ACHN (cell line): Measurements from ENCODE around the gene GINS1.
"Not testable (repeated sequence)": the region's sequence is repeated elsewhere in the genome, so short reads cannot be mapped to it uniquely, and the experiment has no call there.

Experiments used
- DNase-seq: peaks from one replicate; pipeline ENCODE4 v3.0.0-alpha.2; 2015
- in situ Hi-C: cut with HindIII; loops from 2 replicates; pipeline ENCODE4 v1.10.0; 2017; ENCODE audit warnings: low sequenced_read_pairs, low pct_ligation_motif_present, low pct_unique_long_range_greater_than_20kb

GINS1 gene

DNA sequence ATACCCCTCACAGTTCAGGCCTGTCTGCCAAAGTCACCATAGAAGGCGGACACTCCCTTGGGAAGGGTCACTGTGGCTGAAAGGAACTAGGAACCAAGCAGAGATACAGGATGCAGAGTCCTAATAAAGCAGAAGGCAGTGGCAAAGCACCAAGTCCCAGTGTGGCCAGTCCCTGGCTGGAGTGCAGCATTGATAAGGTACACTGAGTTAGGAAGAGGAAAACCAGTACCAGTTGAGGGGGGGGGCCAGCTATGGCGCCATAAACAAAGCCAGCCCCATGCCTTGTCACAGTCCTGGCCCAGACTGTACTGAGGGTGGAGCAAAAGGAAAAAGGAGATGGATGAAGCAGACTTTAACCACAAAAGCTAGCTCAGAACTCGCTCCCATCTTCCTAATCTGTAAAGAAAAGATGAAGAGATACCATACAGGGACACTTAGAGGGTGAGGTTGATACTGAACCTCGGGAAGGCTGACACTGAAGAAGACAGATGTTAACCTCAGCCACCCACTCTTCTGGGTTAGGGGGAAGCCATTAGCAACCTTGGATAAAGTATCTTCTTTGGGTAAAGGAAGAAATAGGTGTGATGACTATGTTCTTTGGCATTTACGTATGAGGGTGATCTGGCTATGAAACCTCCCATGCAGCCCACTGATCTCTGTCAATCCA is 24.6 kb upstream of the GINS1 start:
- no peak for DNase-seq
- in situ Hi-C loops = no loop called here

DNA sequence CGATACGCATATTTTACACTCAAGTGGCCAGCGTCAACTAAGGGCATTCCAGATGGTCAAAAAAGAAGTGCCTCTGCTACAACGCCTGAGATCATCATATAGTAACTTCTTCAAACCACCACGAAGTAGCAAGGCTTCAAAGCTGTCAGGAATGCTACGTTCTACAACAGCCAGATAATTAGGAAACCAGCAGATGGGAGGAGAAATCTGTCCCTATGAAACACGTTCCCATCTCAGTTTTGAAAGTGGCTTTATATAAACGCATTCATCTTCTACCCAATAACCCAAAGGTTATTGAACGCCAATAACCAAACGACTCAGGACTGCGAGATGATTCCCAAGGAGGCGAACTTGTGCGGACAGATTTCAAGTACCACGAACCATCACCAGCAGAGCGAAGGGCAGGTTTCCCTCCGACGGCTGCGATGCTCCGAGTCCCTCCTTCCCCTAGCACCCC is 18.0 kb upstream of the GINS1 start:
- peak; percentile 29 for DNase-seq
- in situ Hi-C loops = no loop called here

DNA sequence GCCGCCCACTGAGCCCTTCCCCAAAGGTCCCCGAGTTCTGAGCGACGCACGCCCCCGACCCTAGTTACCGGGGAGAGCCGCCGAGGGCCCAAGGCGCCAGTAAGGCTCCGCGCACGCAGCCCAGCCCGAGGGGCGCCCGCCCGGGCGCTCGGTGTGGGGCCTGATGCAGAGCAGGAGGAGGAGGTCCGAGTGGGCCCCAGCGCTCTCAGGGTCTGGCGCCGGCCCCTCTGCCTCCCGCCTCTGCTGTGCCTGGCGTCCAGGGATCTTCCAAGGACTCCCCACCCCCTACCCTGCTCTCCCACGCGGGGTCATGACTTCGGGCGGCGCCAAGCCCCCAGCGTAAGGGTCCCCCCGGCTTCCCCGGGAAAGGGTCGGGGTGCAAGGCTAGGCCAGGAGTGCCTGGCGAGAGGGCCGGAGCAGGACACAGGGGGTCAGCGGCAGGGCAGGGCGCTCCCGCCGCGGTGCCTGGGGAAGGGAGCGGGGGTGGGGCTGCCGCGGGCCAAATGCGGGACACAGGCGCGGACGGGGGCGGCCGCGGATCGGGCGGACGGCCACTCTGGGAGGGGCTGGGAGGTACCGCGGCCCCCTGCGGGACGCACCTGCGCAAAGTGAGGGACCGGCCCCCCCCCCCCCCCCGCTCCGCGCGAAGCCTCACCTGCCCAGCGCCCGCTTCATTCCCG is 17.5 kb upstream of the GINS1 start:
- peak; percentile 10 for DNase-seq
- in situ Hi-C loops = no loop called here

DNA sequence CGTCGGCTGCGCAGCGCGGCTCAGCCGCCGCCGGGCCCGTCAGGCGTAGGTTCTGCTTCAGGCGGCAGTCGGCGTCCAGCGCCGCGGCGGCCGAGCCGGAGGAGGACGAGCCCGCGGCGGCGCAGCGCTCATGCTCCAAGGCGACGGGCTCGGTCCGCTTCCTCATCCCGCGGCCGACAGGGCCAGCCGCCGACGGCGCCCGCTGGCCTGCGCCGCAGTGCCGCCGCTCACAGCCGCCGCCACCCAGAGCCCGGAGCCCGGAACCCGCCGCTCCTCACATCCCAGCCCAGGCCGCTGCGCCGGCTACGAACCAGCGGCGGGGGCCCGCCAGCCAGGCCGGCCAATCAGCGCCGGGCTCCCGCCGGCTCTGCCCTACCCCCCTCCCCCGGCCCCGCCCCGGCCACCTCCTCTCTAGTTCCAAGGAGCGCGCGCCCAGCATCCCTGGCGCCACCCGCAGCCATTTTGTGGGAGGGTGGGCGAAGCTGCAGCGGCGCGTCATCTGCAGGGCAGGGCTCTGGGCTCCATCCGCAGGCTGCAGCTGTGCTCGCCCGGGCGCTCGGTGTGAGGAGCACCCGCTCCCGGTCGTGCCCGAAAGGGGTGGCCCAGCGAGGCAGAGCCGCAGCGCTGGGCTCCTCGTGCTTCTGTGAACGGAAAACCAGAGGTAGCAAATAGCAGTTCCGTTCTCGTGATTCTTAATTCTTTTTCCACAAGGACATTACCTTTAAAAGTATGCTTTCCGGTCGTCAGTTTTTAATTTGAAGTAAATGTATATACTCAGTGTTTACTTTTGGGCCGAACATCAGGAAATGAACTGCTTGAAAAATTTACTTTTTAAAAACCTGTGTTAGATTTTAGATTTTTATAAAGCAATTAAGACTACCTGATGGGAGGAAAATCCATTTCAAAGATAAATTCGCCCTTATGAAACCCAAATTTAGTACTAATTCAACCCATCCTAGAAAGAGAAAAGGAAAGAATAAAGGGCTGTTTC is 16.6 kb upstream of the GINS1 start, which contains the start of gene ABHD12:
ABHD12 (minus strand) TSS at position 298 of the 991 bp plus-strand sequence; CDS start at position 166, 132 bp downstream.
- in situ Hi-C loops = no loop called here
- DNase-seq = peak; percentile 93

DNA sequence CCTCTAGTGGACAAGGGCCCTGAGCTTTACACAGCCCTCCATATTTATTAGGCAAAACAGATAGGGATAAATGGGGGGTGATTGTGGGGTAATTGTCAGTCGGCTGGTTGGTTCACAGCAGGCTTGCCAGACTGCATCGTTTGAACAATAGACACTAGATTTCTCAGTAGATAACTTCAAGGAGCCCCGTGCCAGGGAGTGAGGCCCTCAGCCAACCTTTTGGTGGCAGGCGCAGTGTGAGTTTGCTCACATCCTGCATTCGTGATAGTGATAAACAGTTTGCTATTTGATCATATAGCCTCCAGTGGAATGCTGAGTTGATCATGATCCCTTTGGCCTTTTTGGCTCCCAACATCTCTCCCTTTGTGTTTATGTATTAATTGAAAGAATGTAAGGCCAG is 13.2 kb upstream of the GINS1 start:
- no peak for DNase-seq
- in situ Hi-C loops = no loop called here

DNA sequence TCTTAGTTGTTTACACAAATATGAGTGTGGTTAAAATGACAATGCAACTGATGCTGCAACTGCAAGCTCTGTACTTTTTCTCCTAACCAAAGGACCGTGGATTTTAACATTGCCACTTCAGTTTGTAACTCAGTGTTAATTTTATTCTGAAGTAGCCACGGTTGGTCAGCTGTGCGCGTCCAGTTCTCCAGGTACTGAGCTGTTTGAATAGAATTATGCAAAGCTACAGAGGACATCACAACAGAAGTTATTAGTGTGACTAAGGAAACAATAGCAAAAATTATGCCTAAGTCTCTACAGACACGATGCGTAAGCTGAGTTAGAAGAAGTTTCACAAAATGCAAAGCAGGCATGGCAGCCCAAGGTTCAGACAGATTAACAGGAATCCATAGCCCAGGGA is 12.5 kb upstream of the GINS1 start:
- DNase-seq = no peak
- in situ Hi-C loops = no loop called here

DNA sequence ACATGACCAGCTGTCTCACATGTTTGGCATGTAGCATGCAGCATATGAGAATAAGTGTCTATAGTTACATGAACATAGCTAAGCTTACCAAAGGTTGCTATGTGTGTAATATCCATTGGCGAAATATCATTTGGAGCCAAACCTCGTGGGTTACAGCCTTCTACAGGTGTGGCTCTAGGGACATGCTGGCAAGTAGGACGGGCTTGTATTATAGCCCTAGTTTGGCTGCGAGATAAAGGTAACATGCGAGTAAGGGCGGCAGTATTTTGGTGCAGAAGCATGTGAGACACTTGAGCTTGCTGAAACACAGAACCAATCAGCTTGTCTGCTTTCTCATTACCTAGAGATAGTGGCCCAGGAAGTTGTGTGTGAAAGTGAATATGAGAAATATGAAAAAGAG is 10.4 kb upstream of the GINS1 start:
- in situ Hi-C loops = no loop called here

DNA sequence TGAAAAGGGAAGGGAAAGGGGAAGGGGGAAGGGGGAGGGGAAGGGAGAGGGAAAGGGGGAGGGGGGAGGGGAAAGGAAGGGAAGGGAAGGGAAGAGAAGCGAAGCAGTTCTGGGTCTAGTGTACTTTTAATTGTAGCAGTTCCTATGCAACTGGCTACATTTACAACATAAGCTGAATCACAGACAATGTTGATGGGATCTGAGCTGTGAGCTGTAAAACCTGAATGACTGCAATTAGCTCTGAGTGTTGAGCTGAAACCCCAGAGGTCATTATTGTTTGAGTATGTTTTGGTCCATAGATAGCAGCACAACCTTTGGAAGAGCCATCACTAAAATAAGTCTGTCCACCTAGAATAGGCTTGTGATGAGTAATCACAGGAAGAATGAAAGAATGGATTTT is 9.7 kb upstream of the GINS1 start:
- in situ Hi-C loops = no loop called here
- no peak for DNase-seq

More for the DNA sequence above, 10.4 kb upstream of the GINS1 start:
- no peak for DNase-seq

DNA sequence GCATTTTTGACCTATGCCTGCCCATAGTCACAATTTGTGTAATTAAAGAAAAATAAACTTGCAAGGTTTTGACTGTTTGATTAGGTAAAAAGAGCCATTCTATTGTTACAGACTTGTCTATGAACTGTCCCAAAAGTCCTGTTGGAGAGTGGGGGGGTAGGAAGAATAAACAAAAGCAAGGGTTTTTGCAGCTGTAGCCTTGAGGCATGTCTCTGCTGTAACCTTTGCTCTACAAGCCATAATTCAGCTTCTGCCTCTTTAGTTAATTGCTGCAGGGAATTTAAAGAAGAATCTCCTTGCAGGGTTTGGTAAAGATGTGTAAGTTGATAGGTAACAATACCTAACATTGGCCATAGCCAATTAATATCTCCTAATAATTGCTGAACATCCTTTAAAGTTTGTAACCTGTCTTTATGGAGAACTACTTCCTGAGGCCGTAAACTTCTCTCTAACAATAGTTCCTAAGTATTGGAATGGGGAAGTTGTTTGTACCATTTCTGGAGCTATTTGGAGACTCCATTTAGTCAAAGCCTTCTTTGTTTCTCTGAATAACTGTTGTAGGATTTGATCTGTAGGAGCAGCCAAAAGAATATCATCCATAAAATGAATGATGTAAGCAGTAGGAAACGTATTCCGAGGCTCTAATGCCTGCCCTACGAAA is 9.0 kb upstream of the GINS1 start:
- in situ Hi-C loops = no loop called here
- no peak for DNase-seq

DNA sequence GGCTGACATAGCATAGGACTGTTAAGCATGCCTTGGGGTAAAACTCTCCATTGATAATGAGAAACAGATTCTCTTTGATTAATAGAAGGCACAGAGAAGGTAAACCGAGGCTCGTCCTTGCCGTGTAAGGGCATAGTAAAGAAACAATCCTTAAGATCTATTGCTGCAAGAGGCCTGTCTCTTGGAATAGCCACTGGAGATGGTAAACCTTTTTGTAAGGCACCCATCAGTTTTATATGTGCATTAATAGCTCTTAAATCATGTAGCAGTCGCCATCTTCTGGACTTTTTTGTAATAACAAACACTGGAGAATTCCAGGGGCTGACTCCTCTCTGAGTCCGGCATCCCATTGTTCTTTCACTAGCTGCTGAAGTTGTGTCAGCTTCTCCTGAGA is 8.4 kb upstream of the GINS1 start:
- in situ Hi-C loops = no loop called here
- peak; percentile 71 for DNase-seq

DNA sequence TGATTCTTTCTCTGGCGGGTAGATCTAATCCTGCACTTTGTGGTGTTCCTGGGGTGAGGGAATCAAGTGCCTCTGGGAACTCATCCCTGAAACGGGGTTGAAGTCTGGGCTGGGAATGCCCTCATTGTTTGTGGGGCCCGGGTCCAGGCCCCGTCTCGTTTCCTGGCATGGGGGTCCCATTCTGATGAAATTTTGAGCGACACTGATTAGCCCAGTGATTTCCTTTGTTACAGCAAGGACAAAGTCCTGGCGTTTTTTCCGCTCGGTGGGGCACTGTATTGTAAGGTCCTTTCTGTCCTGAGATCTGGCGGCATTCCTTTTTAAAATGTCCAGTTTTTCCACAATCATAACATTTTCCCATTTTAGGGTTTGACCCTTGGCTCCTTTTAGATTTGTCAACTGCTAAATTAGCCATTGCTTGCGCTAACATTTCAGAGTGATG is 7.2 kb upstream of the GINS1 start:
- DNase-seq, in situ Hi-C loops: not testable (repeated sequence)

DNA sequence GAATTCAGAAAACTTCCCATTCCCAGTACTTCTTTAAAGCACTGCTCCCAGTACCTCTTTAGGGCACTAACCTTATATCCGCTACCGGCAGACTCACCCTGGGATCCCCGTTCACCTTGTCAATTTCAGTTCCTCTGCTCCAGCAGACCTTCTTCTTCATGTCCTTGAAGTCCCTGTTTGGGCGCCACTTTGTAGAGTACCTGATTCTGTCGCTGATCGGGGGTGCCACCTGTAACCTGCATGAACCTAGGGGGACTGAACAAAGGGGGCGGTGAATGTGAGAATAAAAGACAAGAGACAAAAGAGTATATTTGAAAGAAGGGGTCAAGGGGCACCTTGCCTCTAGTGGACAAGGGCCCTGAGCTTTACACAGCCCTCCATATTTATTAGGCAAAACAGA is 4.9 kb upstream of the GINS1 start:
- no peak for DNase-seq
- in situ Hi-C loops = no loop called here

DNA sequence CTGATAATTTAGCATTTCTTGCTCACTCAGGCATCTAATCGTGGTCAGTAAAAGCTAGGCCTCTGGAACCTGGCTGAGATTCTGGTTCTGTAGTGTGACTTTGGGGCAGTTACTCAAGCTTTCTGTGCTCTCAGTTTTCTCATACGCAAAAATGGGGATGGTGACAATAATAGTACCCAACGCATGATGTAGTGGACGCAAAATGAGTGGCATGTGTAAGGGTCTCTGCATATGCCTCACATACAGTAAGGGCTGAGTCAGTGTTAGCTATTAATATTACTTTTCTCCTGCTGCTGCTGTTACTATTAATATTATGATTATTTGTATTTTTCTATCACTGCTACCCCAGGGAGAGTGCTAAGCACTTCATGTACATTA is 686 bp downstream of the GINS1 start:
- in situ Hi-C loops = no loop called here
- no peak for DNase-seq

DNA sequence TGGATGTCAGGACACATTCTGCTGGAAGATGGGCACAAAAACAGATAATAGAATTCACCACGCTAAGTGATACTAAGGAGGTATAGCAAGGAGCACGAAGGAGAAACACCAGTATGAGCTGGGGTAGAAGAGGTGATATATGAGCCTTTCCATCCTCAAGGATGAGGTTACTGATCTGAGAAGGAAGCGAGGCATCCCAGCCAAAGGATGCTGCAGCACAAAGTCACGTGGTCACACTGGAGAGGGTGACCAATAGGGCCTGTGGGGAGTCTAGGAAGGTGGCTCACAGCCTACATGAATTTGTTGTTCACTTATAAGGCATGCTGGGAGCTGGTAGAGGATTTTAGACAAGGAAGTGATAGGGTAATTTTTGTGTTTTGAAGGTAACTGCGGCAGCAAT is 1.4 kb downstream of the GINS1 start:
- DNase-seq = no peak
- in situ Hi-C loops = no loop called here

DNA sequence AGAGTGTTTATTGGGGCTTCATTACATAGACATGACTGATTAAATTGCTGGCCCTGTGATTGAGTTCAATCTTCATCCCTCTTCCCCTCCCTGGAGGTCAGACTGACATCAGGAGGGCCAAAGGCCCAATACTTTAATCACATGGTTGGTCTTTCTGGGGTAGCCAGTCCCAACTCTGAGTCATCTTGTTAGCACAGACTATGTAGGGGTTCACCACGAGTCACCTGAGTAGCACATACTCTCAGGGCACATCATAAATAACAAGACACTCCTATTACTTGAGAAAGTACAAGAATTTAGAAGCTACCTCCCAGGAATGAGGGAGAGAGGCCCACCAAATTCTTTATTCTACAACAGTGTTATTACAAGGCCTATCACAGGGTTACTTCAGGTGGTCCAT is 11.3 kb downstream of the GINS1 start:
- in situ Hi-C loops = no loop called here
- peak; percentile 23 for DNase-seq

DNA sequence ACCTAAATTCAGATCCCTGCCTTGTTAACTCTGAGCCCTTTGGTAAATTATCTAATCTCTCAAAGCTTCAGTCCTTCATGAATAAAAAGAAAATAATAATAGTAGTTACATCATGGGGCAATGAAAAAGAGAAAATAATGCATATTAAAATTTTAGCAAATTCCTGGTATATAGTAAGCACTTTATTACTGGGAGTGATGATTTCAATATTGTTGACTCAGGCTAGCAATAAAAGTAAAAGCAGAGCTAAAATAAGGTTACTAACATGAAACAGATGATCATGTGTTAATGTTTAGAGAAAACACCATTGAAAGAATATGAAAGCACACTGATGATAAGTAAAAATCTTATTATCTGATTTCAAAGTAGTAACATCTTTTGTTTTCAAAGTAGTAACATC is 13.6 kb downstream of the GINS1 start:
- in situ Hi-C loops = no loop called here
- no peak for DNase-seq

DNA sequence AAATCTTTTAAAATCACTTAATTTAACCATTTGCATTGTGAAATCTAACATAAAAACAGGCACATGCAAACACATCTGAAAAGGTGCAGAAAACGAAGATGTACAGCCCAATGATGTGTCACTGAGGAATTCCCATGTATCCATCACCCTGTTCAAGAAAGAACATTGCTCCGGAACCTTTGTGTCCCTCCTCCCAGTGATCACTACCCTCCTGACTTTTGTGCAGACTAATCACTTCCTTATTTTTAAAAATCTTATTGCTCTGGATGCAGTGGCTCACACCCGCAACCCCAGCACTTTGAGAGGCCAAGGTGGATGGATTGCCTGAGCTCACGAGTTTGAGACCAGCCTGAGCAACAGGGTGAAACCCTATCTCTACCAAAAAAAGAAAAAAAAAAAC is 14.6 kb downstream of the GINS1 start:
- no peak for DNase-seq
- in situ Hi-C loops = no loop called here

DNA sequence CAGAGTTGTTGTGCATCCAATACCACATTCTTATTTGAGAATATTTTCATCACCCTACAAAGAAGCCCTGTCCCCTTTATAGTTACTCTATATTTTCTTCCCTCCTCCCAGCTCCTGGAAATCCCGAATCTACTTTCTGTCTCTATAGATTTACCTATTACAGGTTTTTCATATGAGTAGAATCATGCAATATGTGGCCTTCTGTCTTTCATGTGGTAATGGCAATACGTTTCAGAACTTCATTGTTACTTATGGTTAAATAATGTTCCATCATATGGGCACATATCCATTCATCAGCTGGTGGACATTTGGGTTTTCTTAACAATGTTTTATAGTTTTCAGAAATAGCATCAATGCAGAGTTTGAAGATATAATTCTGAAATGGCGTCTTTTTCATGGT is 17.1 kb downstream of the GINS1 start:
- in situ Hi-C loops = no loop called here
- DNase-seq = no peak

DNA sequence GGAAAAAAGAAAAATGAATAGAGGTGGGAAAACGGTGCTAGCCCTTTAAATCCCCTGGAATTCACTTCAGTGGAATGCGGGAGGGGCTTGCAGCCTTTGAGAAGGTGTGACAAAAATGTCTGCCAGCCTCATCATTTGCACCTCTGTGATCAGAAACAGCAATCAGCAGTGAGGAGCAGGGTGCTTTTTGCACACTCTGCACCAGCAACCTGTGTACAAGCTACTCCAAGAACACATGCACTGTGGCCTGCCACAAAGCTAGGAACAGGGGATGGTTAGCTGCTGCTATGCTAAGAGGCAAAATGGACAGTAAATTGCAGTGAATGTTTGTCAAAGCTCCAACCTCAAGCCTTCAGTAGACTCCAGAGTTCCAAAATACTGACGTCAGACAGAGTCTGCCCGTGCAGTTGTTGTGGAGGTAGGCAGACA is 29.7 kb downstream of the GINS1 start:
- in situ Hi-C loops = no loop called here
- no peak for DNase-seq
